B cell (primary cell): ENCODE measurements around the gene CCL24.

ENCODE experiments used
- EZH2 ChIP-seq: IDR thresholded peaks from 2 replicates; pipeline ENCODE4 v1.6.1; 2012; ENCODE audit warnings: borderline replicate concordance, low read depth, mild to moderate bottlenecking, moderate library complexity, low read length; ENCODE audit not compliant: insufficient read depth, poor library complexity, severe bottlenecking
- TF ChIP-seq, protein P1 (sequence below): fragments of 200-600 bp; IDR thresholded peaks from one replicate; pipeline ENCODE4 v1.8.0; 2022; ENCODE audit warnings: antibody characterized with exemption, mild to moderate bottlenecking

GRCh38 chr7:75809396-75809795 lies 4.2 kb downstream of the CCL24 start:
- TF ChIP-seq, protein P1, sequence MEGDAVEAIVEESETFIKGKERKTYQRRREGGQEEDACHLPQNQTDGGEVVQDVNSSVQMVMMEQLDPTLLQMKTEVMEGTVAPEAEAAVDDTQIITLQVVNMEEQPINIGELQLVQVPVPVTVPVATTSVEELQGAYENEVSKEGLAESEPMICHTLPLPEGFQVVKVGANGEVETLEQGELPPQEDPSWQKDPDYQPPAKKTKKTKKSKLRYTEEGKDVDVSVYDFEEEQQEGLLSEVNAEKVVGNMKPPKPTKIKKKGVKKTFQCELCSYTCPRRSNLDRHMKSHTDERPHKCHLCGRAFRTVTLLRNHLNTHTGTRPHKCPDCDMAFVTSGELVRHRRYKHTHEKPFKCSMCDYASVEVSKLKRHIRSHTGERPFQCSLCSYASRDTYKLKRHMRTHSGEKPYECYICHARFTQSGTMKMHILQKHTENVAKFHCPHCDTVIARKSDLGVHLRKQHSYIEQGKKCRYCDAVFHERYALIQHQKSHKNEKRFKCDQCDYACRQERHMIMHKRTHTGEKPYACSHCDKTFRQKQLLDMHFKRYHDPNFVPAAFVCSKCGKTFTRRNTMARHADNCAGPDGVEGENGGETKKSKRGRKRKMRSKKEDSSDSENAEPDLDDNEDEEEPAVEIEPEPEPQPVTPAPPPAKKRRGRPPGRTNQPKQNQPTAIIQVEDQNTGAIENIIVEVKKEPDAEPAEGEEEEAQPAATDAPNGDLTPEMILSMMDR: no peak
- TF ChIP-seq EZH2: no peak
